ENCODE measurements around the gene TOGARAM2.
"Not testable (repeated sequence)": the region's sequence is repeated elsewhere in the genome, so short reads cannot be mapped to it uniquely, and the experiment has no call there.

Gene TOGARAM2

DNA sequence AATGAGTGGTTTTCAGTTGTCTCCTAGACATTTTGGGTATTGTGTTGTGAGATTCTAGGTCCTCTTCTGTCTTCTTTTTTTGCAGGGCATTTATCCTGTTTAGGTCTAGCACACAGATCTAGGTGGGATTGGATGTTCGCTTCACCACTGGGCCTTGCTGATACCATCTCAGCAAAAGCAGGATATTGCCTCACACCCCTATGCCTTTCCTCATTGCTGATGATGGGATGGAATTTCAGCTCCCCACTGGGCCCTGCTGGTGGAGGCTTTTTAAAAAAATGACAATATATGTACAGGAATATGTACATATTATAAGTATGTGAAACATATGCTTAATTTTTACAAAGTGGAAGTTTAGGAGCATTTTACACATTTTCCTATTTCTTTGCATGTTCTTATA lies 5.4 kb upstream of the TOGARAM2 start:
- in situ Hi-C loops (cut with MboI; ENCODE audit: low sequenced_read_pairs), result no loop called here

DNA sequence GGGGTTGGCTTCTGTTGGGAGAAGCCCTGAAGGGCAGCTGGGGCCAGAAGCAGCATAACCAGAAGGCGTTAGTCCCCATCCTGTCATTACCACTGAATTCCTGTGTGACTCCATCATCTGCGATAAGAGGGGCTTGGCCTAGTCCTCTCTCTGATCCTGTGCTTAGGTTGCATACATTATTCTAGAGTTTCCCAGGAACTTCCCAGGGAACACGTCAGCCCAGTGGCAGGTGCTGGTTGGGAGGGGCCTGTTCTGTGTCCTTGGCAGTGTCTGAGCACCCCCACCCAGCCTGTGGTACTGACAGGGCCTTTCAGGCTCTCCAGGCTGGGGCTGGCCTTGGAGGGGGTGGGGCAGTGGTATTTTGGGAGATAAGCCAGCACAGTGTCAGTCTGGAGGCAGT lies 4.5 kb upstream of the TOGARAM2 start:
- in situ Hi-C loops (cut with MboI; ENCODE audit: low sequenced_read_pairs), result no loop called here

DNA sequence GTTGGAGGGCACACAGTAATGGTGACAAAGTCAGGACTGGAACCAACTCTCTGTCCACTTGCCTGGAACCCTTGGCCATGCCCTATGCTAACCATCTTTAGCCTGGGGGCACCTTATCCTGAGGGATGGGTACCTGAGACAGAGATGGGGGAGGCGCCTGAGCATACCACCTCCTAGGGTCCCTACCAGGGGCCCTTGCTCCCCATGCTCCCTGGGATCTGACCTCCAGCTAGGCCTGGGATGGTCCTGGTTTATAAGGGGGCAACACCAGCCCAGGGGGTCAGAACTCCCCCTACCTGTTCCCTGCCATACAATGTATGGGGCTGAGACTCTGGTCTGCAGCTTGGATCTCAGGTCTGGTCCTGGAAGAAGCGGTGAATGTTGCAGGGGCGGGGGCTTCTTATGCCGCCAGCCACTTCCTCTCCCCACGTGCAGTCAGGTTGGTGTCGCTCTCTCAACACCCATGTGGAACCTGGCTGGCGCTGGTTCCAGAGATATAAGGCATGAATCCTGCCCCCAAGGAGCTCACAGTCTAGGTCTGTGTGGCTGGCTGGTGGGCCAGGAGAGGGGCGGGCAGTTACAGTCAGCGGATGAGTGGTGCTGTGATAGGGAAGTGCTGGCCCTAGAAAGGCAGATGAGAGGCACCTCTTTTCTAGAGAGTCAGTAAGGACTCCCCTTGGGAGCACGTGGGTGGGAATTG lies 3.8 kb upstream of the TOGARAM2 start:
- in situ Hi-C loops (cut with MboI; ENCODE audit: low sequenced_read_pairs), result no loop called here

DNA sequence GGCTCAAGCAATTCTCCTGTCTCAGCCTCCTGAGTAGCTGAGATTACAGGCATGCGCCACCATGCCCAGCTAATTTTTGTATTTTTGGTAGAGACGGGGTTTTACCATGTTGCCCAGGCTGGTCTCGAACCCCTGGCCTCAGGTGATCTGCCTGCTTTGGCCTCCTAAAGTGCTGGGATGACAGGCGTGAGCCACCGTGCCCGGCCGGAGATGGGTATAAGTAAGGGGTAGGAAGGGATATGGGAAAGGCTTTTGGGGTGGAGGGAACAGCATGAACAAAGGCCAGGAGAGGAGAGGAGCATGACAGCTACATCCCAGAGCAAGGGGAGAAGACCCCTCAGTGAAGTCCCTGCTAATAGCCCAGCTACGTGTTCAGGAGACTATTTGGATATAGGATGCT lies 3.1 kb upstream of the TOGARAM2 start:
- in situ Hi-C loops (cut with MboI; ENCODE audit: low sequenced_read_pairs), result not testable (repeated sequence)

DNA sequence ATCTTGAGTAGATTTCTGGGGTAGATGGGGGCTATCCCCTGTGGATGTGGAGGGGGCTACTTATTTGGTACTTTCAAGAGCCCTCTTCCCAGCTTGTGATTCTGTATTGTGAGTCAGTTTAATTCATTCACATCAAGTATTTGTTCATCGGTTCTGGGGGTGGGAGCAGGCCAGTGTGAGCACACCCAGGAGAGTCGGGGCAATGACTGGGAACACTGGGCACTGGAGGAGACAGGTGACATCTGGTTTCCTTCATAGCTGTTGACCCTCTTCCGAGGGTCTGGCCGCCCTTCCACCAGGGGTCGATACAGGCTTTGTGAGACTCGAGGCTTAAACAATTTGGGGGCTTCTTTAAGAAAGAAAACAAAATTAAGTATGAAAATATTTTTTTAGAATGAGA lies 2.5 kb upstream of the TOGARAM2 start:
- in situ Hi-C loops (cut with MboI; ENCODE audit: low sequenced_read_pairs), result no loop called here

DNA sequence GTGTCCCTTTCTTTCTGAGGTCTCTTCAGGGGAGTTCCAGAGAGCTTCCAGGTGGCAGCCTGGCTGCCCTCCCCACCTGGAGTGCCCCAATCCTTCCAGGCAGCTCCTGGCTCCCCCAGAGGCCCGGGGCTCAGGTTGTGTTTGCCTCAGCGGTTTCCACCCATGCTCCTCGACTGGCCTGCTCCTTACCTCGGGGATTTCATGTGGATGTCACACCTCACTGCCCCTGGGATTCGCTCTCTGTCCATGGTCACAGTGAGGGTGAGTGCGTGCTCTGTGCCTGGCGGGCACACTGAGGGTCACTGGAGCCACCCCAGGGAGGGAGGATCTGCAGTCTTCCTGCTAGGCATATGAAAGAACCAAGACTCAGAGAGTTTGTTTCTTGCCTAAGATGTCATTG lies 2.1 kb upstream of the TOGARAM2 start:
- in situ Hi-C loops (cut with MboI; ENCODE audit: low sequenced_read_pairs), result no loop called here

DNA sequence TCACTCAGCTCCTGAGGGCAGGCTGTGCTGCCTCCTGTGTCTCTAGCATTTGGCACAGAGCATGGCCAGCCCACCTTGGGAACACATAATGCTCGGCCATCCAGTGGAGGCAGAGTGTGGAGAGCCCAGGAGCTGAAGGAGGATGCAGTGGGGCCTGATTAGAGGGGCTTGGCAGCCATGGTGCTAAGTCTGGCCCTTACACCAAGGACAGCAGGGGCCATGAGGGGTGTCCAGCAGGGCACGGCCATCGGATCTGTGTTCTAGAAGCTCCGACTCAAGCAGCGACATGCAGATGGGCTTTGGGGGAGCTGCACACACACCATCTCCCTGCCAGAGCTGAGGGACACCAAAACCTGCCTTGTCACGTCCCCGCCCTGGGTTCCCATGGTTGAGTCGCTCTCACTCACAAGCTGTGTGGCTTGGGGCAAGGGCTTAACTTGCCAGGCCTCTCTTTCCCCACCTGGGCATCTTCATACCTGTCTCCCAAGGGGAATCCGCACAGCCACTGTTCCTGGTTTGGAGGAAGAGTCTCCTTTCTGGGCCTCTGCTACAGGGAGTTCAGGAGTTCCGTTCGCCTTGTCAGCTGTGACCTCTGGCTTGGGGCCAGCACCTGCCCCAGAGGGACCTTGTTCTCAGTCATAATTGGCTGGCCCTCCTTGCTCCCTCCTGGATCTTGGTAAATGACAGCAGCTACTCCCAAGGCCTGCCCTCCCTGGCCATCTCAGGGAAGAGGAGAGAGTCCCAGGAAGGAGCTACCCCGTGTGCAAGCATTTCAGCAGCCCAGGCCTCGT lies 1.3 kb upstream of the TOGARAM2 start:
- in situ Hi-C loops (cut with MboI; ENCODE audit: low sequenced_read_pairs), result no loop called here

DNA sequence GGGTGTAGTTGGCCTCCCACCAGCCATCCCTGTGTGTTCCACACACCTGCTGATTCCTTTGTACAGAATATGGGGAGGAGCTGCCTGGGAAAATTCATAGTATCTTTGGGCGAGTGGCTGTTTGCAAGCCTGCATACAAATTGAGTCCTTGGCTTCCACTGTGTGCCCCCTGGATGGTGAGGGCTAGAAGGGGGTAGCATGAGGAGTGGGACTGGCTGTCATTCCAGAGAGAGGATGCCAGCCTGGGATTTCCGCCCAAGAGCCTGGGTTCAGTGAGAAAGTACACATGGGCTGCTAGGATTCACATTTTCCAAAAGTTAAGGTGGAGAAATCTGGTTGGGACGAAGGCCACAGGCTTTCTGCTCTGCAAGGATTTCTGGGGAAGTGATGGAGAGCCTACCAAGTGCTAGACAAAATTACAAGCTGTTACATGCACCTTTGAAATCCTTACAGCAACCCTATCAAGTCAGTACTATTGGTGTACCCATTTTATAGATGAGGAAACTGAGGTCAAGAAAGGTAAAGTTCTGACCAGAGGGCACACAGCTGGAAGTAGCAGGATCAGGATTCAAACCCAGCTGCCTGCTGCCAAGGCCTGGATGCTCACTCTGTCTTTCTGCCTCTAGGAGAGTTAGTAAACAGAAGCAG lies 606 bp upstream of the TOGARAM2 start:
- in situ Hi-C loops (cut with MboI; ENCODE audit: low sequenced_read_pairs), result no loop called here

DNA sequence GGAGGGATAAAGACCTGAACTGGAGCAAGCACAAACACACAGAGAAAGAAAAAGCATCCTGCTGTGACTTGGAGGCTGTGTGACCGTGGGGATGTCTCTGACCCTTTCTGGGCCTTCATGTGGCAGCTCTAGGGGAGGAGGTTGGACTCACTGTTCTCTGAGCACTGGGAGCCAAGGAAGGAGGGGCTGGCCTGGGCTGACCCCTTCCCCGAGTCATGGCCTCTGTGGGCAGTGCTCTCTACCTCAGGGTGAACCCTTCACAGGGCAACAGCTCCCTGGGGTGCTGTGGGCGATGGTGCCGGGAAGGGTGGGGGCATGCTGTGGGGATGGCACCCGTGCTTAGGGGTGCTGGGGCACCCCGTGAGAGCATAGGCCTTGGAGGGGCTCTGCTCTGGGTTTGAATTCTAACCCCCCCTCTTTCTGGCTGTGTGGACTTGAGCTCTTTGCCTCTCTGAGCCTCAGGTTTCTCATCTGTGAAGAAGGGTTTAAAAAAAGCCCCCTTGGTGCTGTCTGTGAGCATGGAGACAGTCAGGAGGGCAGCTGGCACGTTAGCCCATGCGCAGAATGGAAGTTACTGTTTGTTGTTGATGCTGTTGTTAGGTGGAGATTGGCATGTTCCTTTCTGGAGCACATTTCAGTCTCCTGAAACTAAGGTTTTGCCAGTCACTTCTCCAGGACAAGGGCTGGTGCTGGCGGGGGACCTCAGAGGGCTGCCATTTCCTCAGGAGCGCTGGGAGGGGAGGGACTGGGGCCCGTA lies 700 bp downstream of the TOGARAM2 start:
- in situ Hi-C loops (cut with MboI; ENCODE audit: low sequenced_read_pairs), result no loop called here

DNA sequence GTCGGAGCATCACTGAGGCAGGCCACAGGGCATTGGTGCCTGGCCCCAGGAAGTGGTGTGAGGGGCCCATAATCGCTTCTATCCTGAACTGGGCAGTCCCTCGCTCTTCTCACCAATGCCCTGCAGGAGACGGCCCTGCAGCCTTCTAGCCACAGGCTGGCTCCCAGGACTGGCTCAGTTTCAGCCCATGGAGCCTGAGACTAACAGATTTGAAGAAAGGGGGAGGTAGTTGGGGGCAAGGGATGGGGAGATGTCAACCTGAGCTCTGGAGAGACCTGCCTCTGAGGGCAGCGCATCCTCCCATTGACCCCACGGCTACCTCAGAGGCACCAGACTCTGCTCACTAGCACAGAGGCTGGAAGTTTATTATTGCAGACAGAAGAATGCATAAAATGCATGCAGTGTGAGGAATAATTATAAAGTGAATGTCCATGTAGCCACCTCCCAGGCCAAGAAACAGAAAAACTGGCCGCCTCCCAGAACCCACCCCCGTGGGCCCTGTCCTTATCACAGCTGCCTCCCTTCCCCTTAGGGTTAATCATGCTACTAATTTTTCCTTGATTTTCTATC lies 1.4 kb downstream of the TOGARAM2 start:
- in situ Hi-C loops (cut with MboI; ENCODE audit: low sequenced_read_pairs), result no loop called here

DNA sequence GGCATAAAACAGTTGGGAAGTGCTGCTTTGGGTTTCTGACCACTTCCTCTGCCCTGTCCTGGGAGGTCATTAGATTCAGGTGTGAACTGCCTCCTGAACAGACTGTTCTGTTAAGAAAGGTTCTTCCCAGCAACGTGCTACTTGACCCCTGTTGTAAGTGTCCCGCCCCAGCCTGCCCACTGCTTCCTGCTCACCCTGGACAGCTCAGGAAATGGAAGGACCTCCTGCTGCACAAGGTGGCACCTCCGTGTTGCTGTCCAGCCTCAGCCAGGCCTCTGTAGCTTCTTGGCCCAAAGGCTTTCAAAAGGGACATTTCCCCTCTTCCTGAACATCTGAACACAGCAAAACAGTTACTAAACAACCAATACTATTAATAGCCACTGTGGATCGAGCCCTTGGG lies 5.3 kb downstream of the TOGARAM2 start:
- in situ Hi-C loops (cut with MboI; ENCODE audit: low sequenced_read_pairs), result no loop called here

DNA sequence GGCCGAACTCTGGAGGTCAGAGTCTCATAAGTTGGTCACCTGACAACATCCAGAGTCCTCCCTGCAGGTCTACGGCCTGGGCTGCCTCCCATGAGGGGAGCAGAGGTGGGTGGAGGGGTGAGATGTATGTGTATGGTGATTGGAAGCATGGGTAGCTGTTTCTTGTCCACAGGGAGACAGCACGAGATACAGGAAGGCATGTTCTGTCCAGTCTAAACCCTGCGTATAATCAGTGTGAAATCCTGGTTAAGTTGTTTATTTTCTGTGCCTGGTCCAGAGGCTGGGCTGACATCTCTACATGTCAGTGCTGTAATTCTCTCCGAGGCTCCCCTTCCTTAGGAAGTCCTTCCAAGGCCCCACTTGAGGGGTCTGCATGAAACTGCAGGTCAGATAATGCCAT lies 8.9 kb downstream of the TOGARAM2 start:
- in situ Hi-C loops (cut with MboI; ENCODE audit: low sequenced_read_pairs), result no loop called here

DNA sequence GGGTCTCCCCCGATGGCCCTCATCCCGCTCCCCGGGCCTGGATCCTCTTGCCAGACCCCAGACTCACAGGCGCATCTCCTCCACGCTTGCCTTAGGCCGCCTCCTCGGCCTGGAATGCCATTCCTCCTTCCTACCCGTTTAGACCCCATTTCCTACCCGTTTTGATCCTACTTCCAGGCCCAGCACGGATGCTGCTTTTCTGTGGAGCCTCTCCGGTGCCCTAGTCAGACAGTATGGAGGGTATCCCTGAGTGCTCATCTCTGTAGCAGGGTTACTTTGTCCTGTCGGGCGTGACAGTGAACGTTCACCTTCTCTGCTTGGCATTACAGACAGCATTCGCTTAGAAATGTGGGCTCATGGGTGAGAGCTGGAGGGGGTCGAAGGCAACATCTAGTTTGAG lies 9.3 kb downstream of the TOGARAM2 start:
- in situ Hi-C loops (cut with MboI; ENCODE audit: low sequenced_read_pairs), result no loop called here

DNA sequence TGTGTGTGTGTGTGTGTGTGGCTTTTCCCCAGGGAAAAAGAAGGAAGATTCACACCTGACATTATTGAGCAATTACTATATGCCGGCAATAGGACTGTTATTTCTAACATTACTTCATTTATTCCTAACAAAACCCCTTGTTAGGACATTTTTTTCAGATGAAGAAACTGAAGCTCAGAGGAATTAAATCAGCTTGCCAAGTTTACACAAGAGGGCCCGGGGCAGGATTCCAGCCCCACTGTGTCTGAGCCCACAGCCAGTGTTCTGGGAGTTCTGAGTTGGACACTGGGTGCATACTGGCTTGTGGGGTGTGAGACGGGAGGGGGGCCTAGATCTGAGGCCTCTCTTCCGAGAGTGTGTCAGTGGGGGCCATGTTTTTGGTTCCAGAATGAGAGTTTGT lies 9.9 kb downstream of the TOGARAM2 start:
- in situ Hi-C loops (cut with MboI; ENCODE audit: low sequenced_read_pairs), result no loop called here

DNA sequence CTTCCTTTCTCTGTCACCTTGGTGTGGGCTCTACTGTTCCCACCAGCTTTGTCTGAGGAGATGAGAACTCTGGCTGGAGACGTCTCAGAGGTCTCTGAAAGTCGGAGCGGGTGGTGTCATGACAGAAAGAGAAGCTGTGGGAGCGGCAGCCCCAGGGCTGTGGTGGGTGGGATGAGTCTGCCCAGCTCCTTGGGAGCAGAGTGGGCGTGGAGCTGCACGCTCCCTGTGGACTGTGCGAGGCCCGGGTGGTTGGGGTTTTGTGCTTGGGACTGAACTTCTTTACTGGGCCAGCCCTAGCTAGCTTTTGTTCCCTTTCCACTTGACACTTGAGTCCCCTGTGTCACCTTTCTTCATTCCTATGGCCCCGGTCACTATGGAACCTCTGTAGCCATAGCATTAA lies 10.4 kb downstream of the TOGARAM2 start:
- in situ Hi-C loops (cut with MboI; ENCODE audit: low sequenced_read_pairs), result no loop called here

DNA sequence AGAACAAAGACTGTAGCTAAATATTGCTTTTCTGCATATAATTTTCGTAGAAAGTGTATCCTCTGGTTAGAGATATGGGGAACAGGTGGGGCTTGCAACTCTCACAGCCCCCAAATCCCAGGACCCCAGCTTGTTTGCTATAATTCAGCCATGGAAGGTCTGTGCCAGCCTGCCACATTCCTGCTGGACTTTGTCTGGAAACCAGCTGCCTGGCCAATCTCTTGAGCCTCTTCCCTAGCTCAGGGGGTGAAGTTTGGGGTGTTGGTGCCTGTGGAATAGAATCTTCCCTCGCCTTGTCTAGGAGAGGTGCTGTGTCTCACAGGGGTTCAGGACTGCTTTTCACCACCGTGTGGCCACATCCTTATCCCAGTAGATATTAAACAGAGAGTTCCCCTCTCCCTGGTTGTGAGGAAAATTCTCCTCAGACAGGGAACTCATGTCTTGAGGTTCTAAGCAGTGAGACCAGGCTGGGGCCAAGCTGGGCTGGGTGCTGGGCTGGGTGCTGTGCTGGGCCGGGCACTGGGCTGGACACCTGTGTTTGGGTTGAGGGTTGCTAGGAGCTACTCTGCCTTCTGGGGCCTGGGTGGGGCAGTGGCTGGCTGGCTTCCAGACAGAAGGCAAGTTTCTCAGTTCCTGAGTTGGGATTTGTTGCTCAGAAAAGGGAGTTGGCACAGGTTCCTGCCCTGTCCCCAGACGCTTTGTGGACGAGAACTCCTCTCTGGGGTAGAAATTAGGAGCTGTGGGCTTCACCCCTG lies 12.3 kb downstream of the TOGARAM2 start:
- in situ Hi-C loops (cut with MboI; ENCODE audit: low sequenced_read_pairs), result no loop called here

DNA sequence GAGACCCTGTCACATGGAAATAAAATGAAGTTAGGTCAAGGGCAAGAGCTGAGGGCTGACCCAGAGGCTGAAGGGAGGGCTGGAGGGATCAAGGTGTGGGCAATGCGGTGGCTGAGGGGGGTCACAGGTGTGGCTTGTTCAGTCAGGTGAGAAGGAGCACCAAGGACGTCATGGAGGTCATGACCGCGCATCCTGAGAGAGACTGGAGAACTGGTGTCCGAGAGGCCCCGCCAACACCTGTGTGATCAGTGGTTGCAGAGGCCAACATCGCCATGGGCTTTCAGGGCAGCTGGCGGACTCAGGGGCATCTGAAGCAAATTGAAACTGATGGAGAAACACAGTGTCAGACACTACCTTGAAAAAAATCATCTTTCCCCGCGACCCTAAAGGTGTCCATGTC lies 13.0 kb downstream of the TOGARAM2 start:
- in situ Hi-C loops (cut with MboI; ENCODE audit: low sequenced_read_pairs), result no loop called here

DNA sequence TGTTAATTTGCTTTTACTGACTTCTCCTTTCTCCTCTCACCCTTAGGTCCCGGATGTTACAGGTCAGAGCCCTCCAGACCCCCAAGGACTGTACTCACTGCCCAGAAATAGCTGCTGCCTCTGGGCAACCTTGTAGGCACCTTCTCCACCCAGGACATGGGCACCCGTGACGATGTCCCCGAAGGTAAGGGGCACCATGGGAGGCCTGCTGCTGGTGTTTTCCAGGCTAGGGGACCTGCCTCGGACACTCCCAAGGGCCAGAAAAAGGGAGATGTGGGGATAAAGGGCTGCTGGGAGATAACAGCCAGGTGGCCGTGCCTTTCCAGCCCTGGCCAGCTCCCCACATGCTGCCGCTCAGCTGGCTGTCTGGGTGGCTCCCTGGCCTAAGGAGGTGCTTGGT lies 13.6 kb downstream of the TOGARAM2 start:
- in situ Hi-C loops (cut with MboI; ENCODE audit: low sequenced_read_pairs), result no loop called here

DNA sequence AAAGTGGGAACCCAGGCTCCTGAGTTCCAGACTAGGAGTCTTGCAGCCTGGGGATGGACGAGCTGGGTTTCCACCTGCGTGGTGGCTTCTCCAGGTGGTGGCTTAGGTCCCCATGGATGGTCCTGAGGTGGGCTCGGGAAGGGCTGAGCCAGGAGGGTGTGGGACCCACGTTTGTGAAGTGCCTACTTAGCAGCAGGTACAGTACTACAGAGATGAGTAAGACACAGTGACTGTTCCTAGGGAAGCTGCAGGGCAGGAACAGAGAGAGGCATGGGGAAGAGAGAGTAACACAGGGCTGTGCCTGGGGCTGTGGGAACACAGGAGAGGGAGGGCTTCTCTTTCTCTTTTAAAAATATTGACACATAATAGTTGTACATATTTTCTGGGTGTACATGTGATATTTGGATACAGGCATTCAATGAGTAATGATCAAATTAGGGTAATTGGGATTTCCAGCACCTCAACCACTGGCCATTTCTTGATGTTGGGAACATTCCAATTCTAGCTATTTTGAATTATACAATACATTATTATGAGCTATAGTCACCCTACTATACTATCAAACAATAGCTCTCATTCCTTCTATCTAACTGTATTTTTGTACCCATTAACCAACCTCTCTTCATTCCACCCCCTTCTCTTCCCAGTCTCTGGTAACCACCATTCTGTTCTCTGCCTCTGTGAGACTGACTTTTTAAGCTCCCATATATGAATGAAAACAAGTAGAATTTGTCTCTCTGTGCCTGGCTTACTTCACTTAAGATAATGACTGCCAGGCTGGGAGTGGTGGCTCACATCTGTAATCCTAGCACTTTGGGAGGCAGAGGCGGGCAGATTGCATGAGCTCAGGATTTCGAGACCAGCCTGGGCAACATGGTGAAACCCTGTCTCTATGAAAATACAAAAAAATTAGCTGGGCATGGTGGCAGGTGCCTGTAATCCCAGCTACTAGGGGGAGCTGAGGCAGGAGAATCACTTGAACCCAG lies 15.0 kb downstream of the TOGARAM2 start:
- in situ Hi-C loops (cut with MboI; ENCODE audit: low sequenced_read_pairs), result no loop called here

Data from HL-60/S4 (cell line).